ENCODE measurements around the gene COA8.

GRCh38 chr14:103576371-103577024, 13.7 kb downstream of the COA8 start:
- TF ChIP-seq GABPB1 (CRISPR knock-in tag; IDR thresholded peaks at IDR 0.05) (no peak), CTCF (IDR thresholded peaks at IDR 0.05 in 2 of 3, conservative IDR thresholded peaks at IDR 0.05 in 1 of 3; ENCODE audit: insufficient read depth in 2 of 3, low read depth in 1 of 3, low read length in 3 of 3) (no peak), REST (IDR thresholded peaks at IDR 0.05; ENCODE audit: borderline replicate concordance) (no peak), REST (CRISPR knock-in tag; IDR thresholded peaks at IDR 0.05; ENCODE audit: low read depth) (no peak), CAMTA2 (CRISPR knock-in tag; conservative IDR thresholded peaks at IDR 0.05) (no peak), ZNF583 (CRISPR knock-in tag; IDR thresholded peaks at IDR 0.05) (no peak), UBTF (IDR thresholded peaks at IDR 0.05; ENCODE audit: borderline replicate concordance in 1 of 2, low read depth in 2 of 2, low read length in 2 of 2) (no peak), EP300 (IDR thresholded peaks at IDR 0.05; ENCODE audit: low read length) (no peak), EHMT2 (IDR thresholded peaks at IDR 0.05) (no peak), POLR2AphosphoS2 (IDR thresholded peaks at IDR 0.05; ENCODE audit: low read length) (no peak), SIN3A (IDR thresholded peaks at IDR 0.05; ENCODE audit: borderline replicate concordance in 2 of 2, control insufficient read depth in 1 of 2, low read depth in 2 of 2, low read length in 2 of 2) (no peak)
